ENCODE measurements around the gene SMIM22.

Gene SMIM22

GRCh38 chr16:4814542-4815173, 19.5 kb downstream of the SMIM22 start:
- DNase-seq (ENCODE audit: low read depth in 2 of 3, low spot score in 1 of 3), result no peak

- DNase-seq (ENCODE audit: low read depth in 2 of 3, low spot score in 1 of 3), result no peak
These were observed 25.5 kb downstream of the SMIM22 start for GRCh38 chr16:4820652-4821051.

- no peak for DNase-seq (ENCODE audit: low read depth in 2 of 3, low spot score in 1 of 3)
These were observed 30.0 kb downstream of the SMIM22 start for GRCh38 chr16:4825196-4825595.

GRCh38 chr16:4826526-4826925, 31.4 kb downstream of the SMIM22 start:
- no peak for DNase-seq (ENCODE audit: low read depth in 2 of 3, low spot score in 1 of 3)

GRCh38 chr16:4826980-4827379, 31.8 kb downstream of the SMIM22 start:
- DNase-seq (ENCODE audit: low read depth in 2 of 3, low spot score in 1 of 3), result no peak

- DNase-seq (ENCODE audit: low read depth in 2 of 3, low spot score in 1 of 3), result no peak
These were observed 33.6 kb downstream of the SMIM22 start for GRCh38 chr16:4828567-4829321.

- no peak for DNase-seq (ENCODE audit: low read depth in 2 of 3, low spot score in 1 of 3)
These were observed 35.2 kb downstream of the SMIM22 start for GRCh38 chr16:4830408-4830807.

GRCh38 chr16:4831616-4832015, 36.4 kb downstream of the SMIM22 start:
- DNase-seq (ENCODE audit: low read depth in 2 of 3, low spot score in 1 of 3), result no peak

- DNase-seq (ENCODE audit: low read depth in 2 of 3, low spot score in 1 of 3), result no peak
These were observed 37.7 kb downstream of the SMIM22 start for GRCh38 chr16:4832698-4833343.

- no peak for DNase-seq (ENCODE audit: low read depth in 2 of 3, low spot score in 1 of 3)
These were observed 38.4 kb downstream of the SMIM22 start for GRCh38 chr16:4833584-4833983.

GRCh38 chr16:4836727-4837126, 41.6 kb downstream of the SMIM22 start:
- DNase-seq (ENCODE audit: low read depth in 2 of 3, low spot score in 1 of 3), result no peak

- no peak for DNase-seq (ENCODE audit: low read depth in 2 of 3, low spot score in 1 of 3)
These were observed 42.7 kb downstream of the SMIM22 start for GRCh38 chr16:4837733-4838501.

GRCh38 chr16:4839942-4840341, 44.8 kb downstream of the SMIM22 start:
- no peak for DNase-seq (ENCODE audit: low read depth in 2 of 3, low spot score in 1 of 3)

- DNase-seq (ENCODE audit: low read depth in 2 of 3, low spot score in 1 of 3), result no peak
These were observed 45.8 kb downstream of the SMIM22 start for GRCh38 chr16:4840984-4841383.

All from stimulated activated CD4-positive, alpha-beta T cell treated with anti-CD3 and anti-CD28 coated beads, Interleukin-12 subunit alpha, Interleukin-12 subunit beta, amount 100 ng/mL, for 48 hours (primary cell).